GM18861 (cell line): ENCODE measurements around the gene GSN.

ENCODE experiments used
- ATAC-seq: cut with Tn5 transposase; IDR thresholded peaks from one replicate; pipeline ENCODE4 v1.9.1; 2021; ENCODE audit not compliant: unreplicated experiment

The GSN gene

DNA sequence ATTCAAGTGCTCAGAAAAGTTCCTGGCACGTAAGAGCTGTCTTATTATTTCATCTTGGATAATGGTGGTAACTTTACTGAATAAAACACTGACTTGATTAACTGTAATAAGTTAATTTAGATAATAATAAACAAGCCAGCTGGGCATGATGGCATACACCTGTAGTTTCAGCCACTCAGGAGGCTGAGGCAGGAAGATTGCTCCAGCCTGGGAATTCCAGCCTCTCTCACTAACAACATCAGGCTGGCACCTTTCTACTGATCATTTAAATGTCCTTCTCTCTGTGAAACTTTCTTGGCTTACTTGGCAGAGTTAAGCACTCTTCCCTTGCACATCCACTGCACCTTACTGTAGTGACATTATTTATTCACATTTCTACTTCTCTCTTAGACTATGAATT is 82.1 kb downstream of the GSN start:
- no peak for ATAC-seq

DNA sequence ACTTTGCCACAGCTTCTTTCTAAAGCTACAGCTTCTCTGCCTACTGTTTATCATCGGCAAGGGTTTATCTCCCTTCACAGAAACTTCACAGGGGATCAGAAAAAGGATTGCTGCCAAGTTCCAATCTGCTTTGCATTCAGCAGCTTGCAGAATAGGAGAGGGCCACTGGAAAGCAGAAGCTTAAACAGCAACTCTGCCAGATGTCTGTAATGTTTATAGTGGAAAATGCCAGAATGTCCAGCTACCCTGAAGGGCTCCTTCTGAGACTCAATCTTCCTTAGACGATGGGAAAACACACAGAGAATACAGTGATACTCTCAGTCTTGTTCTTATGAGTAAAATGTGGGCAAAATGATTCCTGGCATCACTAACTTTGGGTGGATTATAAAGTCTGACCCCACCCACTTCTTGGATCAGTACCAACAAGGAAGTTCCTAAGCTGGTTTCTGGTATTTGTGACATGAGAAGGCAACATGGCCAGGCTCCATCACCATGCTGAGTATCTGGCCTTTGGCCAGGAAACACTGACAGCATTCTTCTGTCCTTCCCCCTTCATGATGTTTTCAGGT is 83.1 kb downstream of the GSN start:
- ATAC-seq: no peak

DNA sequence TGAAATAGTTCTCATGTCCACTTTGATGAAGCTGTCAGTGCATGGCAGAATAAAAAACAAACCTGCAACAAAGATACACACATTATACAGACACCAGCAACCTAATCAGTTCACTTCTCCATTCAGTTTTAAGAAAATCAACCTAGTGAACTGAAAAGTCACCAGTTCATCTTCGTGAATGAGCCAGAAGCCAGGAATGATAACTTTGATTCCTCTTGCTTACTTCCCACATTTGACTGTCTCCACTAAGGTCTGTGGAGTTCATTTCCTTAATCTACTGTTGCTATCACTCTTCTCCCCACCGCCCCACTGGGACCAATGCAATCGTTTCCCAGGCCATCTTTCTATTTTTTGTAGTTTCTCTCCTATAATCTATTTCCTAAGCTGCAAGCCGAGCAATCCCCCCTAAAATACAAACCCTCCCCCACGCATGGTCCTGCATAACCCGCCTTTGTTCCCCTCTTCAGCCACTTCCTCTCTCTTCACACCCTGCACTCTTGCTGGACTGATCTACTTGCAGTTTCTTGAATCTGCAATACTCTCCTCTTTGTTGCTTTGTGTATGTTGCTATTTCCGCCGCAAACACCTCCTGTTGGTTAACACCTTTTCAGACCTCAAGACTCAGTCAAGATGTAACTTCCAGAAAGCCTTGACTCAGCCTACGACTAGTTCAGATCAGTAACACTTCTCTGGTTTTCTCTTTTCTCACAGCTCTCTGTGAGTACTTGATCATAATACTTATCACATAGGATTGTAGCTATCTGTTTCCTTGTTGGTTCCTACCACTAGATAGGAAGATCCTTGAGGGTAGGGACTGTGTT is 85.5 kb downstream of the GSN start:
- ATAC-seq: peak; percentile 82

DNA sequence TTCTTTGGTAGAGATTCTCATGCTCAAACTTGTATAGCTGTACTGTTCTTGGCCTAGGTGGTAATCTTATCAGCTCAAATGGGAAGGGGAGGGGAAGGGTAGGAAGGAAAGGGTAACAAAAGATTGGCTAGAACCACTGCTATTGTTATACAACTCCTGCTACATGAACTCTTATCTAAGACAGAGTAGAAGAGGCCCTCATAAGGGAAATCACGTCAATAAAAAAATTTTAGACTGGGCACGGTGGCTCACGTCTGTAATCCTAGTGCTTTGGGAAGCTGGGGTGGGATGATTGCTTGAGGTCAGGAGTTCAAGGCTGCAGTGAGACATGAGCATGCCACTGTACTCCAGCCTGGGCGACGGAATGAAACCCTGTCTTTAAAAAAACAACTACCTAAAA is 86.2 kb downstream of the GSN start:
- ATAC-seq: no peak

DNA sequence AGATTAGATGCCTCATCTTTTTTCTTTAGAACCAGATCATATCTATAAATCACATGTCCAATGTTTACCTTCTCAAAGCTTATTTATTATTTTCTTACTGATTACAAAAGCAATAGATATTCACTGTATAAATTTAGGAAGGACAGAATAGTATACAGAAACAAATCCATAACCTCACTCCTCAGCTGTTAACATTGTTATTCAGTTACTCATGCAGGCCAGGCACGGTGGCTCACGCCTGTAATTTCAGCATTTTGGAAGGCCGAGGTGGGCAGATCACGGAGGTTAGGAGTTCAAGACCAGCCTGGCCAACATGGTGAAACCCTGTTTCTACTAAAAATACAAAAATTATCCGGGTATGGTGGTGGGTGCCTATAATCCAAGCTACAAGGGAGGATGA is 86.8 kb downstream of the GSN start:
- ATAC-seq: no peak

DNA sequence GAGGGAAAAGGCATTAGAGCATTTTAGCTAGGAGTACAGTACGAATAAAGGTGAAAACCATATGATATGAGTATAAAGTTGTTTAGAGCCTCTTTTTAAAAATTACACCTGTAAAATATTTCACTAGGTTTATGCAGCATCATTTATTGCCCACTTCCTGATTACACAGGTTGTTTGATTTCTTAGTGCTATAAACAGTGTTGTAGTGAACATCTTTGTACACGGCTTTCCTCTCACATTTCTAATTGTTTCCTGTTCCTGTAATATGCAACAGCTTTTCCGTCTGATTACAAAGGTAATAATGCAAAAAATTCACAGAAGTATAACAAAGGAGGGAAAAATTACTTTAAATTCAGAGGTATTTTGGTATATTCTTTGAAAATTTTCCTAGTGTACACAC is 89.0 kb downstream of the GSN start:
- ATAC-seq: no peak

DNA sequence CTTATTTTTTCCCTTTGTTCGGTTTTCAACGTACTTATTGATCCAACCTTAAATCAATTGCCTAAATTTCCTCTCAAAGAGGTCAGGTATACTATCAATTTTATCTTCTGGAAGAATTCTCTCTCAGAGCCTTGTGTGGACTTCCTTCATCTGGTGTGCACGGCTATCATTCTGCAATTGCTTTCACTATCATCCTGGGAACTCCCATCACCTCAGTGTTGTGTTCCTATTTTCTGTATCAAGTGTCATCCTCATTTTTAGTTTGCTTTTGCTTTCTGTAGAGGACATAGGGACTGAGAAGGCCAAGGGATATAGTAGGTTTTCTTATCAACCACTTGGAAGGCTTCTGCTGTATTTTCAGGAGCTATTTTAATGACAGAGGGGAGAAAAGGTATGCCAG is 90.8 kb downstream of the GSN start:
- no peak for ATAC-seq

DNA sequence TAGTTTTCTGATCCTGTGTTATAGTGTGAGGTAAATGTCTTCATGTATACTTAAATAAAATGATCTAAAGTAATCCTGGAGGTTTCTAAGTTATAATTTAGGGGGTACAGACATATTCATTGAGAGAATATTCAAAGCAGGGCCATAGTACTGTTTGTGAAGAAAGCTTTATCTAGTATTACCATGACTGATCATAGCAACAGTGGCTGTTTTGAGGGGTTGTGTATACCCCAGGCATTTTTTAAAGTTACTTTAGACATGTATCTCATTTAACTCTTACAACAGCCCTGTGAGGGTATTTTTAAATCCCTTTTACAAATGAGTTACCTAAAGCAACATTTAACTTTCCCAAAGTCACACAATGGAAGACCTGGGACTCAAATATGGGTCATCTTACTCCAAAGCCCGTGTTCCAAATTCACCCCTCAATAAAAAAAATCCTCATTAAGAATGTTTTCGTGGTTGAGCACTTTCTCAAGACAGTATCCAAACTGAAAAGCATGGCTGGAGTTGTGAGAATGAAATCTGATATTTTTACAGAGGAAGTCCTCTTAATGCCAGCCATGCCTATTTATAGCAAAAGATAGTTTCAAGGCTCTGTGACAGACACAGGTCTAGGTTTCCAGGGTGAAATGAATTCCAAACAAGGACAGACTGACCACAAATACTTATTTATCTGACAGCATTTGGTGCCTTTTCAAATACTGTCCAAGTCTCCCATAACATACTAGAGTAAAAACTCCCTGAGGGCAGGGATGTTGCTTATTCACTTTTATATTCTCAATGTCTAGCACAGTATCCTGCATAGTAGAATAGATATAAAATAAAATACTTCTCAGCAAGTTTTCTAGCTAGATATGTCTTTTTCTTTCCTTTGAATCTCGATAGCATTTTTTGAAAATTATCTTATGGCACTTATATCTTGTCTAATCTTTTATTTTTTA is 91.7 kb downstream of the GSN start:
- ATAC-seq: no peak

DNA sequence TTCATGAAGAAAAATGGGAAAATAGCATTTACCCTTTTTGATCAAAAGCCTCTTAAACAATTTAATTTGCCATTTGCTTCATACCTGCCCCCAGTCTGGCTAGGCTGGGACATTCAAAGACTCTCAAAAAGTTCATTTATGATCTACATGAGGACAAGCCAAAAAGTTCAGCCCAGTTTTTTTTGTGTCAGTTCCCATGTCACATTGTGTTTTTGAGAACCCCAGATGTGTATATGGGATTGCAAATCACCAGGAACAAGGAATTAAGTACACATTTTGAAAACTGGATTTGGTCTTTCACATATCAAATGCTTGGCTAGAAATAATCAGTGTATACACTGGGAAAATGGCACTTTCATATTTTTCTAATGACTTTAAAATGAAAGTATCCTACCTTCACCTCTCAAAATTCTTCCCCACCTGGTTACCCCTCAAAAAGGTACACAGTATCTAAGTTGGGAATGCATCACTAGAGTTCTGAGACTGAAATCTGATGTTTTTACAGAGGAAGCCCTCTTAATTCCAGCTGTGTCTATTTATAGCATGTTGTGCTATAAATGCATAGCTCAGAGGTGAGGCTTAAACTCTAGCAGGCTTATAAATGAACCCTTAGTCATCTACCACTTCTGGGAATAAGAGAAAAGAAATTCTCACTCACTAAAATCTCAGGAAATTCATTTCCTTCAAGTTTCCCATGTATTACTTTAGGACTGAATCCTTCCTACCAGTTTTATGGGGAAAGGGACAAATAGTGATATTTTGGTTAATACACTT is 92.8 kb downstream of the GSN start:
- ATAC-seq: no peak

DNA sequence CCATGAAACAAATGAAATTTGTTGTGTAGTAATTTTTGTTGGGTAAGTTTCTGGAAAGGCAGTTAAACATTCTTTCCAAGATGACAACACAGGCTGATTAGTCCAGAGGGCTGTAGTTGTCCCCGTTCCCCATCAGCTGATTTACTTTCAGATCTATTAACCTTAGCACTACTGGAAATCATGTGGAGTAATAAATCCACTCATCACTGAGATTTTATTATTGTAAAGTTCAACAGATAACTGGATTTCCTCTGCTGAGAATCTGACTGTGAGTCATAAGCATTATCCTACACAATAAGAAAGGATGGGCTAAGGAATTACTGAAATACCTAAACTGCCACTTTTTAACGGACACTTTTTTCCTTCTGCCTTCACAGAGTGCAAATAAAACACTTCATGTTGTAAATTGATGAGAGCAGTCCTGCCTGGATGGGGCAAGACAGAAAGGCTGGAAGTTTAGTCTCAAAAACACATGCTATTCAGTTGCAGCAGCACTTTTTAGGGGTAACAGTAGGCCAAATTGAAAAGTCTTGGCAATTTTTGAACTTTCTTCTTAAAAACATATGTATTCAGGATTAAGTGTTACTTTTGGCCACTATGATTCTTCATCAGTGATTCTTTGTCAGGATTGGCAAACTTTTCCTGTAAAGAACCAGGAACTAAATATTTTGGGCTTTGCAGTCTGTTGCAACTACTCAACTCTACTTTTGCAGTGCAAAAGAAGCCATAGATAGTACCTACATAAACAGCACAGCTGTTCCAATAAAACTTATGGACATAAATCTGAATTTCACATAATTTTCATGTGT is 95.1 kb downstream of the GSN start:
- ATAC-seq: no peak

DNA sequence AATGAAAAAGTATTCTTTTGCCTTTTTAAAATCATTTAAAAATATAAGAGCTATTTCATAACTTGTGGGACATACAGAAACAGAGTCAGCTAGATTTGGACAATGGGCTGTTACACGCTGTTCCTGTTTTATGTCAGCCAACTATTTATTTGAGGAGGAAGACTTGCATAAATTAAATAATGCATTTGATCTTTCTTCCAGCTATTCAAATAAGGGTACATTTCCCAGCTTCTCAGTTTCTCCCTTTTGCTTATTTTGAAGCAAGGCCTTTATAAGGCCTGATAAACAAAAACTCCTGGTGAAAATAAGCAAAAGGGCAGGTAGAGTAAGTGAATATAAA is 95.6 kb downstream of the GSN start:
- no peak for ATAC-seq

DNA sequence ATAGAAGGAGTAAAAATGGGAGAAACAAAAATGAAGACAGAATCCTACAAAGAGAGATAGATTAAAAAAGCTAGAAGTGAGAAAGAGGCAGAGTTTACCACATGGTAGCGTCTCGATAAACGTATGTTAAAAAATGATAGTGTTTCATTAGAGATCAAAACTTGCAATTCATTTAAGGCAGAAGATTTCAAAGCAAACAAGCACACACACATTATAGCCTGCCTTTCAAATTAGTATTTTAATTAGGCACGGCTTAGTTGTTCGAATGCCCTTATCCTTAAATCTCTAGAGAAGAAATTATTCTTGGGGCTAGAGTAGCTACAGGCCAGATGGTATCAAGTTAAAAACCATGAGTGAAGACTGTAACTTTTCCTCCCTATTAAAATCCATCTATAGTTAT is 96.1 kb downstream of the GSN start:
- ATAC-seq: no peak

DNA sequence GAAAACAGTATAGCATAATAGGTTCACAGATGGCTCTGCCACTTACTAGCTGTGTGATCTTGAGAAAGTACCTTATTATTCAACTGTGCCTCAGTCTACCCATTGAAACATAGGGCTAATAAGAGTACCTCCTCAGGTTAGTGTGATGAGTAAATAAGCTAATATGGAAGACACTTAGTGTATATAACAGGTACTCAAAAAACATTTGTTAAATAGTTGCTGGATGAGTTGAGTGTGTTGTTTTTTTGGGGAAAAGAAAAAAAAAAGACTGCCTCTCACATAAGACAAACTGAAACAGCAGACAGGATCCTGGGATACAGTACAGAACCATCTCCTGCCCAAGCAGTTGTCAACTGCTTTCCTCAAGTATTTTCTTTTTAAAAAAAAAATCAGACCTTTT is 96.9 kb downstream of the GSN start:
- ATAC-seq: no peak

DNA sequence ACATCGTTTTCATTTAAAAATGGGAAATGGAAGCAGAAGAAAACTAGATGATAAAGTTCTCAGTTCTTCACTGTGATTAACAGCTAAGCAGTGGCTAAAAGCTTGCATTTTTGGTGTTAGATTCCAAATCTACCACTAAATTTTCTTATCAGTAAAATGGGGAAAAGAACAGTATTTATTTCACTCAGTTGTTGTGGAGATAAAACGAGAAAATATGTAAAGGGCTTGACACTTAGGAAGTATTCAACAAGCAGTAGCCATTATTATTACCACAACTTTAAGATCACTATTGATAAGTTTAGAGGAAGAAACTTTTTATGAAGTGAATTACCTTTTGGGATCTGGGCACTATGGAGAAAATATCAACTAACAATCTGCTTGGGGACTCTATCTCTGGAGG is 97.6 kb downstream of the GSN start:
- no peak for ATAC-seq

DNA sequence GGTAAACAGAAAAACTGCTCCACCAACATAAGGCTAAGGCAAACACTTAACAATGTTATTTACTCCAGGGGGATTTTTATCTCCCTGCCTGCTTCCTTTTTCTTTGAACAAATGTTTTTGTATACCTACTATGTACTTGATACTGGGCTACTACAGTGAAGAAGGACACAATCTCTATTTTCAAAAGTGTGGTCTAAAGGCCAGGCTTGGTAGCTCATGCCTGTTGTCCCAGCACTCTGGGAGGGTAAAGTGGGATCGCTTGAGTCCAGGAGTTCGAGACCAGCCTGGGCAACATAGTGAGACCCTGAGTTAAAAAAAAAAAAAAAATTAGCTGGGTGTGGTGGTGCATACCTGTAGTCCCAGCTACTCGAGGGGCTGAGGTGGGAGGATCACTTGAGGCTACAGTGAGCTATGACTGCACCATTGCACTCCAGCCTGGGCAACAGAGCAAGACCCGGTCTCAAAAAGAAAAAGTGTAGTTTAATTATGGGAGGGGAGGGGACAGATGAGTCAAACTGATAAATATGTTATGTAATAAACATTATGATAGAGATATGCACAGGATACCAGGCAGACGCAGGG is 98.7 kb downstream of the GSN start:
- no peak for ATAC-seq

DNA sequence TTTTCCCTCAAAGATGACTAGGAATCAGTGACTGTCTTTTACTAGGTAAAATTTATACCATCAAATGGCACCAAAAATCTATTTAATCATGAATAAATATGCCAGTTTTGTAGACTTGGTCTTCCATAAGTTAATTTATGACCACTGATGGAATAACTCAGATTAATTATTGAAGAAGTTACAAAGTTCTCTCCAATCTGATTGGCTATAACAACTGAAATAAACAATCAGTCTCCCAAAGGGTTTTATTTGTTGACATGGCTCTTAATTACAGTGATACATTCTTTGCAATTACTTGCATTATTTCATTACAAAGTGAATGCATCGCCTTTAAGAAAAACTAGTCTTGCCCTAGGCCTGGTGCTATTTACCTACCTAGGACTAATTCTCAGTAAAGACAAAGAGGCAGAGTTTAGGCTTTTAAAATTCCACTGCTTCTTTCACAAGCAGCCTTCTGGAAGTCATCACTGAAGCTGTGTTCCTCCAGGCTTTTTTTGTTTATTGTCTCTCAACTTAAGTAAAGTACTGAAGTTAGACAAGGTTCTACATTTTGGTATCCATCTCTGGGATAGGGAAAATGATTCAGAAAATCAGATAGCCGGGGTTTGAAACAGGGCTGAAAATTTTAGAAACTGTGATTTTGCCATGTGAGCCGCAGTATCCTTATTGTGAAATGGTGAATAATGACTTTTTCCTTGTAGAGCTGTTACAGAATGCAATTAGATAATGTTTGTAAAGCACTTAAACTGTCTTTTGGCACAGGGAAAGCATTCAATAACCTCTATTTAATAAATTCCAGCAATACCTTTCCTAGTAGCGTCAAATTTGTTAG is 99.6 kb downstream of the GSN start:
- ATAC-seq: no peak

DNA sequence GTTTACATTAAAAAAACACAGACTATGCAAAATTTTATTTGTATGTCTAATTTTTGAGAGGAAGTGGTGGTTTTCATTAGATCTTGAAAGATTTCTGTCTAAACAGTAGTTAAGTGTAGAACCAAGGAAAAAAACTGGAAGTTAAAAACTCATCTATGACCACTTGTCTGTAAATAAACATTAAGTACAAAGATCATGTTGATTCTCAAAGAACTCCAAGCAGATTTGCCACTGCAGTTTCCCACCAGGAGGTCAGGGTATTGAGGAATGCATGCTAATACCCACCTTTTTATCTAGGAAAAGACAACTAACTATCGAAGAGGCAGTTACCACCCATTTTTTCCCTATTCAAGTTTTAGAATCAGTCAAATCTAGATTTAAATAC is 100.2 kb downstream of the GSN start:
- no peak for ATAC-seq

DNA sequence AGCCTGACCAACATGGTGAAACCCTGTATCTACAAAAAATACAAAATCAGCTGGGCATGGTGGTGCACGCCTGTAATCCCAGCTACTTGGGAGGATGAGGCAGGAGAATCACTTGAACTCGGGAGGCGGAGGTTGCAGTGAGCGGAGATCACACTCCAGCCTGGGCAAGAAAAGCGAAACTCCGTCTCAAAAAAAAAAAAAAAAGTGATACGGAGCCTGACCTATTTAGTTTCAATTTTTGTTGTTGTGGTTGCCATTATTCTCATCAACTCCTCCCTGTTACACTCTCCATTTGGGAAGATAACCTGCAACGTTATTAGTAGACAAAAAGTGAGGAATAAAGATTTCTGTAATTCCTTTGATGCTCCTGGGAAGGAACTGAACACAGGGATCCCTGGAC is 100.8 kb downstream of the GSN start:
- no peak for ATAC-seq

DNA sequence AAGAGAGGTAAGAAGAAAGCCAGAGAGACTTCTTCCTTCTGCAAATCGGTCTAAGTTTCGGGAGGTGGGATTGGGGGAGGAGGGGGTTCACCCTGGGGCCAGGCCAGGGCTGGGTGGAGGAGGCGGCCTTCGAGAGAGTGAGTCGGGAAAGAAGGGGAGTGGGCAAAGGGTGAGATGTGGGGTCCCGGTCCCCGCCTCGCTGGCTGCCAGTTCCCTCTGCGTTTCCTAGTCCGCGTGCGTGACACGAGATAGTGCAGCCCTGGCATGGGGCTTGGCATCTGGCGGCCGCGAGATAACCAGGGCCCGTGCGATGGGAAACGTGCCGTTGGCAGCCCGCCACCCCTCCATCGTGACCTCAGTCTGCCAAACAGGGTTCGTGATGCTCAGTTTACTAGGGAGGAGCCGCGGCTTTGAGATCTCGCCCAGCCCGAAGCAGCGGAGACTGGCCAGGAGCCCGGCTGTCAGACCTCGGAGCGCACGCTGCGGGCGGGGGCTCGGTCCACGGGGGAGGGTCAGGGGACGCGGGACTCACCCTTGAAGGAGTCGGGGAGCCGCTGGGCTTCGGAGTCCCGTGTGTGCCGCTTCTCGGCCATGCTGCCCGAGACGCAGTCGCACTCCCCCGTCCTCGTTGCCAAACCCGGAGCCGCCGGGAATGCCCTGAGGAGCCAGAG is 101.8 kb downstream of the GSN start, which contains the start of gene STOM:
Gene STOM (minus strand): TSS at position 656 of the 671 bp plus-strand sequence. CDS start 63 bp downstream, at position 593.
- peak; percentile 33 for ATAC-seq
